Fibroblast of lung (primary cell): ENCODE data around the gene GEN1. TPM values are rescaled to one million over a fixed set of nuclear protein-coding genes. Genes with fewer than 3 reads are reported as not detected.
A peak's percentile ranks its signal among the peaks of the same experiment; 100 is the strongest.

Source experiments
- DNase-seq, 2 donors: peaks; one replicate each; pipeline versions ENCODE4 v3.0.0 to v3.0.0-alpha.2; 2010; ENCODE audit warnings: low read depth in 2 of 2
- H2AFZ ChIP-seq: 2 replicates; pipeline ENCODE4 v1.5.1; 2012; ENCODE audit warnings: low read length, control low read depth, inconsistent platforms
- H3K27ac ChIP-seq: 2 replicates; pipeline ENCODE4 v1.5.1; 2011; ENCODE audit warnings: low read length, control low read depth; ENCODE audit not compliant: insufficient read depth
- H3K27me3 ChIP-seq: 2 replicates; pipeline ENCODE4 v1.5.1; 2011; ENCODE audit warnings: mild to moderate bottlenecking, low read length; ENCODE audit not compliant: control insufficient read depth, insufficient read depth
- H3K36me3 ChIP-seq: 2 replicates; pipeline ENCODE4 v1.5.1; 2011; ENCODE audit warnings: low read length; ENCODE audit not compliant: control insufficient read depth, insufficient read depth
- H3K4me1 ChIP-seq: 2 replicates; pipeline ENCODE4 v1.5.1; 2011; ENCODE audit warnings: low read length; ENCODE audit not compliant: control insufficient read depth, insufficient read depth; ENCODE audit errors: extremely low read depth
- H3K4me2 ChIP-seq: 2 replicates; pipeline ENCODE4 v1.5.1; 2011; ENCODE audit warnings: low read length, control low read depth; ENCODE audit not compliant: insufficient read depth; ENCODE audit errors: extremely low read depth
- H3K4me3 ChIP-seq, 4 experiments: fragments of 200-600 bp in 1 of 4; sonication (generic) in 1 of 4; replicated peaks in 1 of 4; 2 replicates each; pipeline ENCODE4 v1.5.1; 2011 to 2016; ENCODE audit warnings: low read length in 4 of 4, low read depth in 3 of 4, mild to moderate bottlenecking in 3 of 4, control low read depth in 2 of 4, inconsistent platforms in 1 of 4, mixed read lengths in 1 of 4; ENCODE audit not compliant: insufficient read depth in 1 of 4; ENCODE audit errors: control extremely low read depth in 1 of 4
- H3K79me2 ChIP-seq: 2 replicates; pipeline ENCODE4 v1.5.1; 2012; ENCODE audit warnings: mild to moderate bottlenecking, low read length, inconsistent platforms; ENCODE audit not compliant: control insufficient read depth, insufficient read depth
- H3K9ac ChIP-seq: 2 replicates; pipeline ENCODE4 v1.5.1; 2011; ENCODE audit warnings: mild to moderate bottlenecking, low read length, control low read depth; ENCODE audit not compliant: insufficient read depth
- H3K9me3 ChIP-seq: 2 replicates; pipeline ENCODE4 v1.5.1; 2012; ENCODE audit warnings: low read depth, low read length; ENCODE audit not compliant: control insufficient read depth, insufficient read depth
- H4K20me1 ChIP-seq: 2 replicates; pipeline ENCODE4 v1.5.1; 2011; ENCODE audit warnings: low read length; ENCODE audit not compliant: control insufficient read depth, insufficient read depth; ENCODE audit errors: extremely low read depth
- CTCF ChIP-seq, 2 donors: IDR thresholded peaks in 1 of 2; conservative IDR thresholded peaks in 1 of 2; 1 replicate in 1 of 2; 2 replicates in 1 of 2; pipeline ENCODE4 v1.5.1; 2011 to 2012; ENCODE audit warnings: low read length in 2 of 2, control low read depth in 1 of 2, inconsistent platforms in 1 of 2, low read depth in 1 of 2, mild to moderate bottlenecking in 1 of 2
- EZH2 ChIP-seq: IDR thresholded peaks from 2 replicates; pipeline ENCODE4 v1.5.1; 2012; ENCODE audit warnings: low read length, control low read depth, mild to moderate bottlenecking; ENCODE audit errors: missing control alignments
- polyA plus RNA-seq, 2 donors: library from polyadenylated mRNA; depleted of rRNA in 1 of 2; stranded (reverse) in 1 of 2; unstranded in 1 of 2; fragments of >200 nt; gene quantifications; 2 replicates each; pipeline ENCODE4 v1.2.1, GENCODE V29; 2011 to 2012; ENCODE audit warnings: missing spikeins in 1 of 2
- total RNA-seq: library from RNA; depleted of rRNA; stranded (reverse); fragments of >200 nt; gene quantifications from 2 replicates; pipeline ENCODE4 v1.2.1, GENCODE V29; 2014

Gene GEN1
- total and polyA plus RNA-seq, 2 donors (not counting 1 experiment from before 2014, with no cell fraction given): 5.0 to 5.6 TPM

GRCh38 chr2:17749753-17750438 is 4.0 kb upstream of the GEN1 start:
- peaks cover 55% of the 10 kb centered on the region for H3K79me2 ChIP-seq
- no peak for DNase-seq
- H3K27me3 ChIP-seq: no peaks in the 10 kb centered on the region
- peak overlapping the region; percentile 41 for H3K4me2 ChIP-seq
- TF ChIP-seq CTCF (conservative IDR thresholded peaks at IDR 0.05 in 1 of 2, IDR thresholded peaks at IDR 0.05 in 1 of 2; ENCODE audit: low read depth in 1 of 2, low read length in 2 of 2) (no peak), EZH2 (no peak)
- no peaks in the 10 kb centered on the region for H4K20me1 ChIP-seq
- H3K36me3 ChIP-seq: peaks cover 3% of the 10 kb centered on the region
- H2AFZ ChIP-seq: no peak overlapping the region
- no peak overlapping the region for H3K4me3 ChIP-seq
- H3K27ac ChIP-seq: no peak overlapping the region
- H3K9me3 ChIP-seq: no peaks in the 10 kb centered on the region
- H3K4me1 ChIP-seq: peaks cover 4% of the 10 kb centered on the region
- H3K9ac ChIP-seq: no peak overlapping the region

- TF ChIP-seq CTCF (conservative IDR thresholded peaks at IDR 0.05 in 1 of 2, IDR thresholded peaks at IDR 0.05 in 1 of 2; ENCODE audit: low read depth in 1 of 2, low read length in 2 of 2): no peak
- no peak for TF ChIP-seq EZH2
- H3K9ac ChIP-seq: no peak overlapping the region
- peak overlapping the region; percentile 77 to 90 (median 88) for H3K4me3 ChIP-seq
- peaks cover 72% of the 10 kb centered on the region for H3K79me2 ChIP-seq
- no peak overlapping the region for H2AFZ ChIP-seq
- no peak overlapping the region for H3K27ac ChIP-seq
- H3K36me3 ChIP-seq: peaks cover 3% of the 10 kb centered on the region
- no peaks in the 10 kb centered on the region for H4K20me1 ChIP-seq
- H3K27me3 ChIP-seq: no peaks in the 10 kb centered on the region
- H3K4me1 ChIP-seq: peaks cover 10% of the 10 kb centered on the region
- H3K4me2 ChIP-seq: peak overlapping the region; percentile 80
- DNase-seq: no peak
- no peaks in the 10 kb centered on the region for H3K9me3 ChIP-seq
These were observed 1.7 kb upstream of the GEN1 start for GRCh38 chr2:17752246-17752645.

GRCh38 chr2:17752892-17753802 is 791 bp upstream of the GEN1 start:
- no peak for TF ChIP-seq CTCF (conservative IDR thresholded peaks at IDR 0.05 in 1 of 2, IDR thresholded peaks at IDR 0.05 in 1 of 2; ENCODE audit: low read depth in 1 of 2, low read length in 2 of 2)
- TF ChIP-seq EZH2: no peak
- DNase-seq: peak; percentile 27 to 52
- peaks cover 74% of the 10 kb centered on the region for H3K79me2 ChIP-seq

More at GRCh38 chr2:17752892-17753802, 791 bp upstream of the GEN1 start:
- Histone ChIP-seq H3K9ac (peak overlapping the region; percentile 94), H3K27me3 (no peaks in the 10 kb centered on the region), H4K20me1 (no peaks in the 10 kb centered on the region), H3K36me3 (peaks cover 3% of the 10 kb centered on the region), H3K4me1 (peaks cover 6% of the 10 kb centered on the region), H3K4me3 (peak overlapping the region; percentile 77 to 90 (median 88)), H3K4me2 (peak overlapping the region; percentile 80), H2AFZ (peak overlapping the region; percentile 83), H3K9me3 (no peaks in the 10 kb centered on the region), H3K27ac (peak overlapping the region; percentile 92)
